GM23338 (cell line): ENCODE data around the gene MYCN. TPM values are rescaled to one million over a fixed set of nuclear protein-coding genes. Genes with fewer than 3 reads are reported as not detected.

Experiments
- ATAC-seq: fragments of 200-7000 bp; cut with Tn5 transposase; 3 replicates; pipeline ENCODE4 v1.9.1; 2020
- DNase-seq: peaks from one replicate; pipeline ENCODE4 v3.0.0-alpha.2; 2015; ENCODE audit warnings: low spot score
- H2AFZ ChIP-seq: fragments of 200-600 bp; sonication (generic); 2 replicates; pipeline ENCODE4 v1.8.0; 2016; ENCODE audit warnings: antibody characterized with exemption, mild to moderate bottlenecking, moderate library complexity
- H3F3A ChIP-seq: fragments of 200-600 bp; sonication (generic); replicated peaks from 2 replicates; pipeline ENCODE4 v1.8.0; 2017; ENCODE audit warnings: antibody characterized with exemption, mixed run types, low read depth
- H3K27ac ChIP-seq: fragments of 200-600 bp; sonication (generic); 2 replicates; pipeline ENCODE4 v1.6.1; 2016; ENCODE audit warnings: low read depth
- H3K27me3 ChIP-seq: fragments of 200-600 bp; sonication (generic); 2 replicates; pipeline ENCODE4 v1.8.0; 2016; ENCODE audit warnings: mild to moderate bottlenecking, mixed run types, moderate library complexity; ENCODE audit not compliant: insufficient read depth
- H3K36me3 ChIP-seq: fragments of 200-600 bp; sonication (generic); 2 replicates; pipeline ENCODE4 v1.8.0; 2016; ENCODE audit warnings: mild to moderate bottlenecking; ENCODE audit not compliant: insufficient read depth
- H3K4me1 ChIP-seq: fragments of 200-600 bp; sonication (generic); 2 replicates; pipeline ENCODE4 v1.8.0; 2016; ENCODE audit warnings: mild to moderate bottlenecking, moderate library complexity; ENCODE audit not compliant: insufficient read depth
- H3K4me2 ChIP-seq: fragments of 200-600 bp; sonication (generic); 2 replicates; pipeline ENCODE4 v1.7.1; 2017; ENCODE audit warnings: mixed run types
- H3K4me3 ChIP-seq: fragments of 200-600 bp; sonication (generic); 2 replicates; pipeline ENCODE4 v1.6.1; 2016; ENCODE audit warnings: mixed run types
- H3K79me2 ChIP-seq: fragments of 200-600 bp; sonication (generic); replicated peaks from 2 replicates; pipeline ENCODE4 v1.8.0; 2017; ENCODE audit warnings: mild to moderate bottlenecking; ENCODE audit not compliant: insufficient read depth
- H3K9me2 ChIP-seq: fragments of 200-600 bp; sonication (generic); 2 replicates; pipeline ENCODE4 v1.8.0; 2017; ENCODE audit not compliant: insufficient read depth
- H4K20me1 ChIP-seq: fragments of 200-600 bp; sonication (generic); replicated peaks from 2 replicates; pipeline ENCODE4 v1.8.0; 2017; ENCODE audit warnings: mild to moderate bottlenecking; ENCODE audit not compliant: insufficient read depth
- H3K27ac Mint-ChIP-seq: 2 replicates; pipeline ENCODE4 v1.8.0; 2020; ENCODE audit warnings: inconsistent platforms, mild to moderate bottlenecking, moderate library complexity, mixed read lengths
- H3K27me3 Mint-ChIP-seq: 3 replicates; pipeline ENCODE4 v1.8.0; 2022; ENCODE audit warnings: low read depth, mild to moderate bottlenecking, moderate library complexity, mixed read lengths, inconsistent platforms; ENCODE audit not compliant: insufficient read depth, poor library complexity
- H3K36me3 Mint-ChIP-seq: 3 replicates; pipeline ENCODE4 v1.8.0; 2021; ENCODE audit warnings: low read depth, mild to moderate bottlenecking, inconsistent platforms, moderate library complexity, mixed read lengths
- H3K4me1 Mint-ChIP-seq: 3 replicates; pipeline ENCODE4 v1.8.0; 2020; ENCODE audit warnings: mild to moderate bottlenecking, inconsistent platforms, mixed read lengths
- H3K4me3 Mint-ChIP-seq: 3 replicates; pipeline ENCODE4 v1.8.0; 2021; ENCODE audit warnings: moderate library complexity, mild to moderate bottlenecking, inconsistent platforms, mixed read lengths
- H3K9me3 Mint-ChIP-seq: 3 replicates; pipeline ENCODE4 v1.8.0; 2020; ENCODE audit warnings: moderate library complexity, mild to moderate bottlenecking, inconsistent platforms, mixed read lengths
- EZH2phosphoT487 ChIP-seq: fragments of 200-600 bp; sonication (generic); IDR thresholded peaks from one replicate; pipeline ENCODE4 v1.8.1; 2018; ENCODE audit warnings: antibody characterized with exemption; ENCODE audit not compliant: unreplicated experiment
- JUNB ChIP-seq: IDR thresholded peaks from one replicate; pipeline ENCODE4 v1.6.1; 2016; ENCODE audit warnings: antibody characterized with exemption; ENCODE audit not compliant: unreplicated experiment
- POLR2AphosphoS5 ChIP-seq: IDR thresholded peaks from 2 replicates; pipeline ENCODE4 v1.6.1; 2016; ENCODE audit warnings: antibody characterized with exemption, low read depth
- ZNF331 ChIP-seq: fragments of 250-450 bp; sonication (Bioruptor Pico); IDR thresholded peaks from 2 replicates; pipeline ENCODE4 v1.5.0; 2020; ENCODE audit warnings: low read depth, mild to moderate bottlenecking, moderate library complexity
- polyA plus RNA-seq: library from polyadenylated mRNA; unstranded; fragments of >200 nt; fragmentation: Nextera tagmentation; extraction: Ambion mirVana; gene quantifications from 2 replicates; pipeline ENCODE4 v1.2.1, GENCODE V29; 2016
- total RNA-seq: library from RNA; depleted of rRNA; stranded (reverse); fragments of >200 nt; shearing (Covaris generic); gene quantifications from 2 replicates; pipeline ENCODE4 v1.2.3, GENCODE V29; 2014
- TF ChIP-seq, protein P1 (sequence below): fragments of 250-450 bp; sonication (Bioruptor Pico); IDR thresholded peaks from 2 replicates; pipeline ENCODE4 v1.5.0; 2020; ENCODE audit warnings: mild to moderate bottlenecking, moderate library complexity
- TF ChIP-seq, protein P2 (sequence below): IDR thresholded peaks from 2 replicates; pipeline ENCODE4 v1.6.1; 2016; ENCODE audit warnings: antibody characterized with exemption

Gene MYCN
- total and polyA plus RNA-seq, 2 experiments from 2014 or later, result 50.8 to 145 TPM

DNA sequence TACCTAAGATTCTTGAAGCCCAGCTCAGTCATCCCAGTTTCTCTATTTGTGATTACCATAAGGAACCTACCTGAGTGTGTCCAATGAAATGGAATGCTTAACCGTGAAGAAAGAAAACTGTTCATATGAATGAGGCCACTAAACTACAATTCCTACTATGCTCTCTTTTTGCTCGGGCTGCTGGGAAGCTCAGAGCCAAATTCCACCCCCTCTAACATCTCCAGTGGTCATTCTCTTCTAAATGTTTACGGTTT is 8.3 kb downstream of the MYCN start:
- Histone ChIP-seq H3K4me3 (no peak overlapping the region), H3K4me2 (no peak overlapping the region), H3K4me1 (peaks cover 34% of the 10 kb centered on the region), H3K79me2 (peaks cover 45% of the 10 kb centered on the region), H3K27me3 (no peaks in the 10 kb centered on the region), H3K36me3 (peaks cover 35% of the 10 kb centered on the region), H2AFZ (no peak overlapping the region), H4K20me1 (peaks cover 29% of the 10 kb centered on the region), H3F3A (peaks cover 40% of the 10 kb centered on the region), H3K9me2 (no peaks in the 10 kb centered on the region), H3K27ac (peak overlapping the region; percentile 76)
- H3K27me3 Mint-ChIP-seq, result peaks cover 17% of the 10 kb centered on the region
- H3K9me3 Mint-ChIP-seq, result no peaks in the 10 kb centered on the region
- DNase-seq (no peak), ATAC-seq (no peak)
- H3K4me3 Mint-ChIP-seq, result no peak overlapping the region
- H3K36me3 Mint-ChIP-seq, result peaks cover 54% of the 10 kb centered on the region
- H3K27ac Mint-ChIP-seq, result peak overlapping the region; percentile 62
- TF ChIP-seq, protein P1, sequence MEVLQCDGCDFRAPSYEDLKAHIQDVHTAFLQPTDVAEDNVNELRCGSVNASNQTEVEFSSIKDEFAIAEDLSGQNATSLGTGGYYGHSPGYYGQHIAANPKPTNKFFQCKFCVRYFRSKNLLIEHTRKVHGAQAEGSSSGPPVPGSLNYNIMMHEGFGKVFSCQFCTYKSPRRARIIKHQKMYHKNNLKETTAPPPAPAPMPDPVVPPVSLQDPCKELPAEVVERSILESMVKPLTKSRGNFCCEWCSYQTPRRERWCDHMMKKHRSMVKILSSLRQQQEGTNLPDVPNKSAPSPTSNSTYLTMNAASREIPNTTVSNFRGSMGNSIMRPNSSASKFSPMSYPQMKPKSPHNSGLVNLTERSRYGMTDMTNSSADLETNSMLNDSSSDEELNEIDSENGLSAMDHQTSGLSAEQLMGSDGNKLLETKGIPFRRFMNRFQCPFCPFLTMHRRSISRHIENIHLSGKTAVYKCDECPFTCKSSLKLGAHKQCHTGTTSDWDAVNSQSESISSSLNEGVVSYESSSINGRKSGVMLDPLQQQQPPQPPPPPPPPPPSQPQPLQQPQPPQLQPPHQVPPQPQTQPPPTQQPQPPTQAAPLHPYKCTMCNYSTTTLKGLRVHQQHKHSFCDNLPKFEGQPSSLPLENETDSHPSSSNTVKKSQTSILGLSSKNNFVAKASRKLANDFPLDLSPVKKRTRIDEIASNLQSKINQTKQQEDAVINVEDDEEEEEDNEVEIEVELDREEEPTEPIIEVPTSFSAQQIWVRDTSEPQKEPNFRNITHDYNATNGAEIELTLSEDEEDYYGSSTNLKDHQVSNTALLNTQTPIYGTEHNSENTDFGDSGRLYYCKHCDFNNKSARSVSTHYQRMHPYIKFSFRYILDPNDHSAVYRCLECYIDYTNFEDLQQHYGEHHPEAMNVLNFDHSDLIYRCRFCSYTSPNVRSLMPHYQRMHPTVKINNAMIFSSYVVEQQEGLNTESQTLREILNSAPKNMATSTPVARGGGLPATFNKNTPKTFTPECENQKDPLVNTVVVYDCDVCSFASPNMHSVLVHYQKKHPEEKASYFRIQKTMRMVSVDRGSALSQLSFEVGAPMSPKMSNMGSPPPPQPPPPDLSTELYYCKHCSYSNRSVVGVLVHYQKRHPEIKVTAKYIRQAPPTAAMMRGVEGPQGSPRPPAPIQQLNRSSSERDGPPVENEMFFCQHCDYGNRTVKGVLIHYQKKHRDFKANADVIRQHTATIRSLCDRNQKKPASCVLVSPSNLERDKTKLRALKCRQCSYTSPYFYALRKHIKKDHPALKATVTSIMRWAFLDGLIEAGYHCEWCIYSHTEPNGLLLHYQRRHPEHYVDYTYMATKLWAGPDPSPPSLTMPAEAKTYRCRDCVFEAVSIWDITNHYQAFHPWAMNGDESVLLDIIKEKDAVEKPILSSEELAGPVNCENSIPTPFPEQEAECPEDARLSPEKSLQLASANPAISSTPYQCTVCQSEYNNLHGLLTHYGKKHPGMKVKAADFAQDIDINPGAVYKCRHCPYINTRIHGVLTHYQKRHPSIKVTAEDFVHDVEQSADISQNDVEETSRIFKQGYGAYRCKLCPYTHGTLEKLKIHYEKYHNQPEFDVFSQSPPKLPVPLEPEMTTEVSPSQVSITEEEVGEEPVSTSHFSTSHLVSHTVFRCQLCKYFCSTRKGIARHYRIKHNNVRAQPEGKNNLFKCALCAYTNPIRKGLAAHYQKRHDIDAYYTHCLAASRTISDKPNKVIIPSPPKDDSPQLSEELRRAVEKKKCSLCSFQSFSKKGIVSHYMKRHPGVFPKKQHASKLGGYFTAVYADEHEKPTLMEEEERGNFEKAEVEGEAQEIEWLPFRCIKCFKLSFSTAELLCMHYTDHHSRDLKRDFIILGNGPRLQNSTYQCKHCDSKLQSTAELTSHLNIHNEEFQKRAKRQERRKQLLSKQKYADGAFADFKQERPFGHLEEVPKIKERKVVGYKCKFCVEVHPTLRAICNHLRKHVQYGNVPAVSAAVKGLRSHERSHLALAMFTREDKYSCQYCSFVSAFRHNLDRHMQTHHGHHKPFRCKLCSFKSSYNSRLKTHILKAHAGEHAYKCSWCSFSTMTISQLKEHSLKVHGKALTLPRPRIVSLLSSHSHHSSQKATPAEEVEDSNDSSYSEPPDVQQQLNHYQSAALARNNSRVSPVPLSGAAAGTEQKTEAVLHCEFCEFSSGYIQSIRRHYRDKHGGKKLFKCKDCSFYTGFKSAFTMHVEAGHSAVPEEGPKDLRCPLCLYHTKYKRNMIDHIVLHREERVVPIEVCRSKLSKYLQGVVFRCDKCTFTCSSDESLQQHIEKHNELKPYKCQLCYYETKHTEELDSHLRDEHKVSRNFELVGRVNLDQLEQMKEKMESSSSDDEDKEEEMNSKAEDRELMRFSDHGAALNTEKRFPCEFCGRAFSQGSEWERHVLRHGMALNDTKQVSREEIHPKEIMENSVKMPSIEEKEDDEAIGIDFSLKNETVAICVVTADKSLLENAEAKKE (CRISPR knock-in tag), result no peak
- TF ChIP-seq POLR2AphosphoS5 (peak; percentile 10; the same call in 1 of the 2 replicates), JUNB (no peak), EZH2phosphoT487 (no peak), ZNF331 (CRISPR knock-in tag) (no peak)
- H3K4me1 Mint-ChIP-seq, result peaks cover 57% of the 10 kb centered on the region

DNA sequence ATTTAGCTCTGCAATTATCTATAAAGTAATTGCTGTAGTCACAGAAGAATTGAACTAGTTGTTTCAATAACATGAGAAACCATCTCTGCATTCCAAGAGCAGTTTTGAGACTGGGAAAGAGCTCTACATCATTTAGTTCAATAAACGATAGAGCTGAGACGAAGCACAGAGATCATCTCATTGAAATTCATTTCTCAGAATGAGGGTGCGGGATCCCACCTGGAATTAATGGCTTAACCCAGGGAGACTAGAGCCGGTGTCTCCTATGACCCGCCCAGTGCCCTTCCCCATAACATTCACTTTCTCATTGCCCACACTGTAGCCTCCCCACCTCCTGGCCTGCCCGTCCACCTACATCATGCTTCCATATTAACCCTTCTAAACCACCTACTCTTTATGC is 8.8 kb downstream of the MYCN start:
- peak overlapping the region; percentile 45 for H3K27ac ChIP-seq
- peaks cover 40% of the 10 kb centered on the region for H3K79me2 ChIP-seq
- Mint-ChIP-seq H3K27me3 (peaks cover 16% of the 10 kb centered on the region), H3K9me3 (no peaks in the 10 kb centered on the region), H3K4me3 (no peak overlapping the region), H3K27ac (no peak overlapping the region), H3K4me1 (peaks cover 57% of the 10 kb centered on the region), H3K36me3 (peaks cover 49% of the 10 kb centered on the region)
- no peak overlapping the region for H2AFZ ChIP-seq
- peaks cover 24% of the 10 kb centered on the region for H4K20me1 ChIP-seq
- DNase-seq (no peak), ATAC-seq (peak; percentile 36)
- H3K4me3 ChIP-seq, result no peak overlapping the region
- H3K4me1 ChIP-seq, result peaks cover 29% of the 10 kb centered on the region
- H3K4me2 ChIP-seq, result no peak overlapping the region
- peaks cover 36% of the 10 kb centered on the region for H3F3A ChIP-seq
- no peaks in the 10 kb centered on the region for H3K9me2 ChIP-seq
- H3K36me3 ChIP-seq, result peaks cover 34% of the 10 kb centered on the region
- no peaks in the 10 kb centered on the region for H3K27me3 ChIP-seq
- no peak for TF ChIP-seq JUNB
- TF ChIP-seq, protein P1 (CRISPR knock-in tag), result no peak
- TF ChIP-seq, protein P2, sequence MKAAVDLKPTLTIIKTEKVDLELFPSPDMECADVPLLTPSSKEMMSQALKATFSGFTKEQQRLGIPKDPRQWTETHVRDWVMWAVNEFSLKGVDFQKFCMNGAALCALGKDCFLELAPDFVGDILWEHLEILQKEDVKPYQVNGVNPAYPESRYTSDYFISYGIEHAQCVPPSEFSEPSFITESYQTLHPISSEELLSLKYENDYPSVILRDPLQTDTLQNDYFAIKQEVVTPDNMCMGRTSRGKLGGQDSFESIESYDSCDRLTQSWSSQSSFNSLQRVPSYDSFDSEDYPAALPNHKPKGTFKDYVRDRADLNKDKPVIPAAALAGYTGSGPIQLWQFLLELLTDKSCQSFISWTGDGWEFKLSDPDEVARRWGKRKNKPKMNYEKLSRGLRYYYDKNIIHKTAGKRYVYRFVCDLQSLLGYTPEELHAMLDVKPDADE, result no peak
